Sigmoid colon (tissue), 4 donors: ENCODE measurements around the gene CCDC146.

Experiments used
- EP300 ChIP-seq, 4 donors: sonication (generic); formaldehyde crosslinking; IDR thresholded peaks; one replicate each; pipeline ENCODE4 v1.6.1; 2017; ENCODE audit warnings: antibody characterized with exemption in 4 of 4
- POLR2A ChIP-seq, 2 donors: fragments of 450-650 bp; IDR thresholded peaks; one replicate each; pipeline ENCODE4 v1.6.1; 2016; ENCODE audit warnings: antibody characterized with exemption in 2 of 2, mild to moderate bottlenecking in 2 of 2, moderate library complexity in 2 of 2
- POLR2AphosphoS5 ChIP-seq, 4 donors: sonication (generic); formaldehyde crosslinking; IDR thresholded peaks; one replicate each; pipeline ENCODE4 v1.6.1; 2017; ENCODE audit warnings: antibody characterized with exemption in 4 of 4
- TF ChIP-seq, protein P1 (sequence below), 4 experiments: fragments of 450-650 bp in 3 of 4; fragments of 200-600 bp in 1 of 4; IDR thresholded peaks; one replicate each; pipeline ENCODE4 v1.5.1; 2016 to 2019; ENCODE audit warnings: antibody characterized with exemption in 4 of 4, mild to moderate bottlenecking in 3 of 4, moderate library complexity in 2 of 4

DNA sequence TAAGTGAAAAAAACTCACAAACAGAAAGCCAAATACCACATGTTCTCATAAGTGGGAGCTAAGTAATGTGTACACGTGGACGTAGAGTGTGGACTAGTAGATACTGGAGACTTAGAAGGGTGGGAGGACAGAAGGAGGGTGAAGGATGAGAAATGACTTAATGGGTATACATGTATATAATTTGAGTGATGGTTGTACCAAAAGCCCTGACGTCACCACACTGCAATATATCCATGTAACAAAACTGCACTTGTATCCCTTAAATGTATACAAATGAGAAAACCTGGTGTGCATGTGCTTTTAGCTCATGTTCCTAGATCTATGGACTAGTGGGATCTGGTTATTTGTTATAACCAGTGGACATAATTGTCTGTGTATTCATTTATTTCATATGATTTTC lies 125.7 kb downstream of the CCDC146 start:
- TF ChIP-seq EP300 (IDR thresholded peaks at IDR 0.05) (no peak), POLR2AphosphoS5 (IDR thresholded peaks at IDR 0.05) (no peak), POLR2A (IDR thresholded peaks at IDR 0.05) (no peak)
- TF ChIP-seq, protein P1, sequence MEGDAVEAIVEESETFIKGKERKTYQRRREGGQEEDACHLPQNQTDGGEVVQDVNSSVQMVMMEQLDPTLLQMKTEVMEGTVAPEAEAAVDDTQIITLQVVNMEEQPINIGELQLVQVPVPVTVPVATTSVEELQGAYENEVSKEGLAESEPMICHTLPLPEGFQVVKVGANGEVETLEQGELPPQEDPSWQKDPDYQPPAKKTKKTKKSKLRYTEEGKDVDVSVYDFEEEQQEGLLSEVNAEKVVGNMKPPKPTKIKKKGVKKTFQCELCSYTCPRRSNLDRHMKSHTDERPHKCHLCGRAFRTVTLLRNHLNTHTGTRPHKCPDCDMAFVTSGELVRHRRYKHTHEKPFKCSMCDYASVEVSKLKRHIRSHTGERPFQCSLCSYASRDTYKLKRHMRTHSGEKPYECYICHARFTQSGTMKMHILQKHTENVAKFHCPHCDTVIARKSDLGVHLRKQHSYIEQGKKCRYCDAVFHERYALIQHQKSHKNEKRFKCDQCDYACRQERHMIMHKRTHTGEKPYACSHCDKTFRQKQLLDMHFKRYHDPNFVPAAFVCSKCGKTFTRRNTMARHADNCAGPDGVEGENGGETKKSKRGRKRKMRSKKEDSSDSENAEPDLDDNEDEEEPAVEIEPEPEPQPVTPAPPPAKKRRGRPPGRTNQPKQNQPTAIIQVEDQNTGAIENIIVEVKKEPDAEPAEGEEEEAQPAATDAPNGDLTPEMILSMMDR (IDR thresholded peaks at IDR 0.05), result no peak
